Measurements from ENCODE around the gene FBXO31. TPM values are rescaled to one million over a fixed set of nuclear protein-coding genes. Genes with fewer than 3 reads are reported as not detected.
"Not testable (repeated sequence)": the region's sequence is repeated elsewhere in the genome, so short reads cannot be mapped to it uniquely, and the experiment has no call there.

The FBXO31 gene
- total RNA-seq, 1 donor from 2014 or later = 29.9 TPM

DNA sequence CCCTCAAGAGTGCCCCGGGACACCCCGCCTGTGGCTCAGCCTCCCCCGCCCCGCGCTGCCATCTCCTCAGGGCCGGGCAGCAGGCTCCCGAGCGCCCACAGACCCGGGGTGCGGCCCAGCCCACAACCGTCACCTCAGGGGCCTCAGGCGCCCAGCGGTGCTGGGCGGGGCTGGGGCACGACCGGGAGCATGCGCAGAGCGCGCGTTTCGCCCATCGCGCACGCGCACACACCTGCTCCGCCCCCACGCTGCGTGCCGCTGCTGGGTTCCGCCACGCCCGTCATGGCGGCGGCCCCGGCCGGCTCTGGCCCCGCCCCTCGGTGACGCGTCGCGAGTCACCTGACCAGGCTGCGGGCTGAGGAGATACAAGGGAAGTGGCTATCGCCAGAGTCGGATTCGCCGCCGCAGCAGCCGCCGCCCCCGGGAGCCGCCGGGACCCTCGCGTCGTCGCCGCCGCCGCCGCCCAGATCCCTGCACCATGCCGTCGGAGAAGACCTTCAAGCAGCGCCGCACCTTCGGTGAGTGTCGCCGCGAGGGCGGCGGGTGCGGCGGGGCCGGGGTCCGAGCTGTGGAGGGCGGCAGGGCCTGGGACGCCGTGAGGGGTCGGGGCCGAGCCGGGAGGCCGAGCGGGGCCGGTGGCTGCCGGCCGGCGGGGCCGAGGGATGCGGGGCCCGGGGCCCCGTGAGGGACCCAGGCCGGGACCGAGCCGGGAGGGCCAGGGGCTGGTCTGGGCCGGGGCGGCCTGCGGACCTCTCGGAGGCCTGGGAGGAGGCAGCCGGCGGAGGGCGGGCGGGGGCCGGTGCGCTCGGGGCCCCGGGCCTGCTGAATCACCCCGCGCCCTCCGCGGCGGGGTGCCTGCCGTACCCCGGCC lies 8.6 kb upstream of the FBXO31 start, which contains the start of gene MAP1LC3B:
Gene MAP1LC3B (plus strand): TSS at position 387 of the 871 bp plus-strand sequence. CDS start 92 bp downstream, at position 479.
- H3K36me3 ChIP-seq = no peaks in the 10 kb centered on the region
- H3K27ac ChIP-seq = peak within 1 kb of the TSS; percentile 99
- H3K4me1 ChIP-seq = peaks cover 39% of the 10 kb centered on the region
- ATAC-seq = peak; percentile 92
- peak within 1 kb of the TSS; percentile 73 for H3K4me3 ChIP-seq
- no peaks in the 10 kb centered on the region for H3K27me3 ChIP-seq
- no peaks in the 10 kb centered on the region for H3K9me3 ChIP-seq
- intact Hi-C loops (cut with DNase I) = no loop called here
- peak; percentile 99 for DNase-seq
- TF ChIP-seq, protein P1, sequence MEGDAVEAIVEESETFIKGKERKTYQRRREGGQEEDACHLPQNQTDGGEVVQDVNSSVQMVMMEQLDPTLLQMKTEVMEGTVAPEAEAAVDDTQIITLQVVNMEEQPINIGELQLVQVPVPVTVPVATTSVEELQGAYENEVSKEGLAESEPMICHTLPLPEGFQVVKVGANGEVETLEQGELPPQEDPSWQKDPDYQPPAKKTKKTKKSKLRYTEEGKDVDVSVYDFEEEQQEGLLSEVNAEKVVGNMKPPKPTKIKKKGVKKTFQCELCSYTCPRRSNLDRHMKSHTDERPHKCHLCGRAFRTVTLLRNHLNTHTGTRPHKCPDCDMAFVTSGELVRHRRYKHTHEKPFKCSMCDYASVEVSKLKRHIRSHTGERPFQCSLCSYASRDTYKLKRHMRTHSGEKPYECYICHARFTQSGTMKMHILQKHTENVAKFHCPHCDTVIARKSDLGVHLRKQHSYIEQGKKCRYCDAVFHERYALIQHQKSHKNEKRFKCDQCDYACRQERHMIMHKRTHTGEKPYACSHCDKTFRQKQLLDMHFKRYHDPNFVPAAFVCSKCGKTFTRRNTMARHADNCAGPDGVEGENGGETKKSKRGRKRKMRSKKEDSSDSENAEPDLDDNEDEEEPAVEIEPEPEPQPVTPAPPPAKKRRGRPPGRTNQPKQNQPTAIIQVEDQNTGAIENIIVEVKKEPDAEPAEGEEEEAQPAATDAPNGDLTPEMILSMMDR (IDR thresholded peaks at IDR 0.05) = no peak

DNA sequence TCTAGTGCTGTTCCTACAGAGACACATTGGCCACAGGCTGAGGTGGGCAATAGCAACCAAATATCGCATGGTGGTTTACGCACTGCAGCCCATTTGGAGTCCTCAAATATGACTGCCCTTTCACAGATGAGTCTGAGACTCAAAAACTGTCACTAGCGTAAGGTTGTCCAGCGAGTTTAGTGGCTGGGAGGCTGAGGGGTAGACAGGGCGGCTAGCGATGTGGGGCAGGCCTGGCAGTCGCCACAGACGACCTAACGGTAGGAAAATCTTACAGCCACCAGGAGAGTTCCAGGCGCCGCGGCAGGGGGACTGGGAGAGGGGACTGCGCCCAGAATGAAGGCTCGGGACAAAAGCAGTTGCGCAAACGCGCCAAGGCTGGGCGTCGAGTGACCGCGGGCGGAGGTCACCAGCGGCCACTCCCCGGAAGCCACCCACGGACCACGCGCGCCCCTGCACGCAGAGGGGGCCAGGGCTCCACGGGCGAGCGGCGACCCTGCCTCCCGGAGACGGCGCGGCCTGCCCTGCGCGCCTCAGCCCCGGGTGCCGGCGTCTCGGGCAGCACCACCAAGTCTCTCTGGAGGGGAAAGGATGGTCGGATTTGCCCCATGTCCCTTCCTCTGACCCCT lies 7.9 kb upstream of the FBXO31 start:
- peak; percentile 92 for DNase-seq

DNA sequence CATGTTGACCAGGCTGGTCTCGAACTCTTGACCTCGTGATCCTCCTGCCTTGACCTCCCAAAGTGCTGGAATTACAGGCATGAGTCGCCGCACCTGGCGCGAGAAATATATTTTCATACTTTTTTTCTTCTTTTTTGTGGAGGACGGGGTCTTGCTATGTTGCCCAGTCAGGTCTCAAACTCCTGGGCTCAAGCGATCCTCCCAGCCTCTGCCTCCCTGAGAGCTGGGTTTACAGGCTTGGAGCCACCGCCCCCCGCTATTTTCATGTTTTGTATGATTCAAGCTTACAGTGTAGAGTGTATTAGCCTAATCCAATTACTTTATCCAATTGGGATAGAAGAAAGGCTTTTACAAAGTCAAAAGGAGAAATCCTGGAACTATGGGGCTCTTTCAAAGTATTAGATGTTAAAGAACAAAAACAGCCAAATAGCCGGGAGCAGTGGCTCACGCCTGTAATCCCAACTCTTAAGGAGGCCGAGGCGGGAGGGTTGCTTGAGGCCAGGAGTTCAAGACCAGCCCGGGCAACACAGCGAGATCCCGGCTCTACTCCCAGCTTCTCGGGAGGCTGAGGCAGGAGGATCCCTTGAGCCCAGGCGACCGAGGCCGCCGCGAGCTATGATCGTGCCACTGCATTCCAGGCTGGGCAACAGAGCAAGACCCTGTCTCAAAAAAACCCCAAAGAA lies 7.2 kb upstream of the FBXO31 start:
- no peaks in the 10 kb centered on the region for H3K36me3 ChIP-seq
- peak overlapping the region; percentile 99 for H3K27ac ChIP-seq
- H3K4me3 ChIP-seq = peak overlapping the region; percentile 73
- DNase-seq (no peak), ATAC-seq (no peak)
- intact Hi-C loops (cut with DNase I) = no loop called here
- peaks cover 39% of the 10 kb centered on the region for H3K4me1 ChIP-seq
- H3K9me3 ChIP-seq = no peaks in the 10 kb centered on the region
- TF ChIP-seq, protein P1 (IDR thresholded peaks at IDR 0.05) = no peak
- no peaks in the 10 kb centered on the region for H3K27me3 ChIP-seq

More for the DNA sequence above, 7.9 kb upstream of the FBXO31 start:
- no peaks in the 10 kb centered on the region for H3K27me3 ChIP-seq
- TF ChIP-seq, protein P1 (IDR thresholded peaks at IDR 0.05) = no peak
- H3K27ac ChIP-seq = peak overlapping the region; percentile 99
- intact Hi-C loops (cut with DNase I) = no loop called here
- peaks cover 39% of the 10 kb centered on the region for H3K4me1 ChIP-seq
- H3K4me3 ChIP-seq = peak overlapping the region; percentile 73
- H3K9me3 ChIP-seq = no peaks in the 10 kb centered on the region
- ATAC-seq = peak; percentile 59
- H3K36me3 ChIP-seq = no peaks in the 10 kb centered on the region

DNA sequence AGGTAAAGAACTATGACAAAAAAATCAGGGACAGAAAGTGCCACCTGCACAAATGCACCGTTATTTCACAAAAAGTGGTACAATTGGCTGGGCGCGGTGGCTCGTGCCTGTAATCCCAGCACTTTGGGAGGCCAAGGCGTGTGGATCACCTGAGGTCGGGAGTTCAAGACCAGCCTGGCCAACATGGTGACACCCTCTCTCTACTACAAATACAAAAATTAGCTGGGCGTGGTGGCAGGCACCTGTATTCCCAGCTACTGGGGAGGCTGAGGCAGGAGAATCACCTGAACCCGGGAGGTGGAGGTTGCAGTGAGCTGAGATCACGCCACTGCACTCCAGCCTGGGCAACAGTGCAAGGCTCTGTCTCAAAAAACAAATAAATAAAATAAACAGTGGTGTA lies 6.3 kb upstream of the FBXO31 start:
- not testable (repeated sequence) for H3K4me3 ChIP-seq, H3K9me3 ChIP-seq, H3K27ac ChIP-seq, ATAC-seq, H3K27me3 ChIP-seq, DNase-seq, H3K36me3 ChIP-seq
- peaks cover 32% of the 10 kb centered on the region for H3K4me1 ChIP-seq
- intact Hi-C loops (cut with DNase I) = loop anchor here (10.0 kb wide), 1 partner anchor 65 kb away; no protein-coding TSS in a partner anchor

DNA sequence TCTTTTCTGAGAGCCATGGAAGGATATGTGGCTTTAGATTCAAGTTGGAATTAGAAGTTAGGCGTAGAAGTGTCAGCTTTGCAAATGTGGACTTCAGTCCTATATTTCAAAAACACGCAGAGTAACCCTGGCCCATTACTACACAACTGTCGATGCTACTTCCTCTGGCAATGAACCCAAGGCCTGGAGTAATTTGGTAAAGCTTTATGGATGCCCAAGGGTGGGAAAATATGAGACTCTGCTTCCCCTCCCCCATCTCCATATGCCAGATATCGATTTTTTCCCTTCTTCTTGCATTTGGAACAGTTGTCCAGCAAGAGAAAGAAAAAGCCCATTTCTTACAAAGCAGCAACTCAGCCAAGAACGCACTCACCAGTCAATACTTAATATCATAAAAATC lies 5.7 kb upstream of the FBXO31 start:
- peak overlapping the region; percentile 87 for H3K27ac ChIP-seq
- no peak for ATAC-seq
- TF ChIP-seq, protein P1 (IDR thresholded peaks at IDR 0.05) = no peak
- H3K27me3 ChIP-seq = no peaks in the 10 kb centered on the region
- peaks cover 32% of the 10 kb centered on the region for H3K4me1 ChIP-seq
- no peaks in the 10 kb centered on the region for H3K36me3 ChIP-seq
- DNase-seq = no peak
- intact Hi-C loops (cut with DNase I) = loop anchor here (10.0 kb wide), 1 partner anchor 64 kb away; no protein-coding TSS in a partner anchor
- H3K4me3 ChIP-seq = no peak overlapping the region
- H3K9me3 ChIP-seq = no peaks in the 10 kb centered on the region

All from upper lobe of right lung (tissue), 1 donor.